NCI-H187 treated with DMSO at 0.1 percent for 48 hours (cell line): ENCODE measurements around the gene PIMREG.
"Not testable (repeated sequence)": the region's sequence is repeated elsewhere in the genome, so short reads cannot be mapped to it uniquely, and the experiment has no call there.

Experiments used
- DNase-seq: peaks from one replicate; lab custom pipeline; 2025; lab: John Stamatoyannopoulos, UW

Gene PIMREG

DNA sequence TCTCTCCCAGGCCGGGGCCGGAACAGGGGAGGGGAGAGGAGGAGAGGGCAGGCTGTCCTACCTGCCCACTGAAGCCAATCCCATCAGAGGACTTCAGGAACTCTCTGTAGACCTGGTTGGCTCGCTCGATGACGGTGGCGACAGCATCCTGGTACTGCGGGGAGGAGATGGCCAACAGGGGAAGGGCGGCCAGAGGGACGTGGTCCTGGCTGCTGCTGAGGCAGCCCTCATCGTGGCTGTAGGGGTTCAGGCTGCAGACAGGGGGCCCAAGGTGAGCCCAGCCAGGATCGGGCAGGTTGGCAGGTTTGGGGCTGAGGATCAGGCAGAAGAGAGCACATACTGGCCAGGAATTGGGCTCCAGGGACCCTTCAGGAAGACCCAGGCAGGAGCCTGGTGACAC, 34.2 kb downstream of the PIMREG start:
- no peak for DNase-seq

DNA sequence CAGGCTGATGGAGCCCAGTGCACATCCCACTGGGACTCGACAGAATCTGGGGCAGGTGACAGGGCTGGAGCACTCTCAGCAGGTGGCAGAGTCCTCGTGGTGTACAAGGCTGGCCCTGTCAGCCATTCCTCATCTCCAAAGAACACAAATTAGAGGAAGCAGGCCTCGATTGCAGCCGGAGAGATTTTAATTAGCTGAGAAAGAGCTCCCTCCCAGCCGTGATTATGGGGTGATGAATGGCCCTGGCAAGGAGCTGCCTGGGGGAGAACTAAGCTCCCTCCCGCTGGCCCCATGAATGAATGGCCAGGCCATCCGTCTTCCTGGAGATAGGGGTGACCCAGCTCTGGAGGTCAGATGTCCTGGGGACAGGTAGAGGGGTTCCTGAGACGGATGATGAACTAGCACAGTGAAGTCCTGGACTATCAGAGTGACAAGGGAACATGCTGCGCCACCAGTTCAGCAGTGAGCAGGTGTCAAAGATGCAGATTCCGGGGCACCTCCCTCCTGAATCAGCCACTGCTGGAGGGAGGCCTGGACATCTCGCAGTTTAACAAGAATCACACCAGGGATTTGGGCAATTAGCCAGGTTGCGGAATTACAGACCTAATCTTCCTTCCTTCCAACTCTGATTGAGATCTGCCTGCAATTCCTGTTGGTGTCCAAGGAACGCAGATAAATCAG, 35.5 kb downstream of the PIMREG start:
- no peak for DNase-seq

DNA sequence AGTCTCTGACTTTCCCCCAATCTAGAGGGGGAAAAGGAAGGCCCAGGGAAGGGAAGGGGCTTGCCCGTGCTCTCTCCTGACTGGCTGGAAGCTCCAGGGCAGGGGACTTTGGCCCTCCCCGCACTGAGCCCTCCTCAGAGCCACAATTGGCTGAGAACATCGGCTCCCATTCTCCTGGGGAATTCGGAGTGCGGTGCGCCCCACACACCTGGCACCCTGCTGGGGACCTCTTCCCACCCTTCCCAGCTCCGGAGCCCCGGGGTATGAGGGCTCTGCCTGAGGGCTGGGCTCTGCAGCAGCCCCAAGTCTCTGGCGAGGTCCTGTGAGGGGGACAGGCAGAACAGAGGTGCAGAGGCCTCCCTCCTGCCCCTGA, 36.0 kb downstream of the PIMREG start:
- no peak for DNase-seq

DNA sequence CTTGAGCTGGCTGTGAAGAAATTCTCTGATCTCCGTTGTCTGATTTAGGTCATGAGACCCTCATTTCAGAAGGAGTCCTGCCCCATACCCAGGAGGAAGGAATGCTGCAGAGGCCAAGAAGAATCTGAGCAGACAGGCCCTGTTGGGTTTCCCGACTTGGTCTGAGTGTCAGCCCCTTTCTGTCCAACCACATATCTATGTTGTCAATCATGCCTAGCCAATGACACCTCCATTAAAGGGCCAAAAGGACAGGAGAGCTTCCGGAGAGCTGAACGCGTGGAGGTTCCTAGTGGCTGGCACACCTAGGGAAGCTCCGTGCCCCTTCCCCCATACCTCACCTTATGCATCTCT, 37.8 kb downstream of the PIMREG start:
- no peak for DNase-seq

DNA sequence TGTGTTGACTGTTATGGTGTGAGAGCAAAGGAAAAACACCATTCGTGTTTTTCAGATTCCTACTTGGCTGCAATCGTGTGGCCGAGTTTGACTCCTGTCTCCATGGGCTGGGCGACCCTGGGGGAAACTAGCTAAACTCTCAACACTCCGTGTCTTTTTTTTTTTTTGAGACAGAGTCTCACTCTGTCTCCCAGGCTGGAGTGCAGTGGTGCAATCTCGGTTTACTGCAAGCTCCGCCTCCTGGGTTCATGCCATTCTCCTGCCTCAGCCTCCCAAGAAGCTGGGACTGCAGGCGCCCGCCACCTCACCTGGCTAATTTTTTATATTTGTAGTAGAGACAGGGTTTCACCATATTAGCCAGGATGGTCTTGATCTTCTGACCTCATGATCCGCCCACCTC, 38.5 kb downstream of the PIMREG start:
- DNase-seq, result not testable (repeated sequence)

DNA sequence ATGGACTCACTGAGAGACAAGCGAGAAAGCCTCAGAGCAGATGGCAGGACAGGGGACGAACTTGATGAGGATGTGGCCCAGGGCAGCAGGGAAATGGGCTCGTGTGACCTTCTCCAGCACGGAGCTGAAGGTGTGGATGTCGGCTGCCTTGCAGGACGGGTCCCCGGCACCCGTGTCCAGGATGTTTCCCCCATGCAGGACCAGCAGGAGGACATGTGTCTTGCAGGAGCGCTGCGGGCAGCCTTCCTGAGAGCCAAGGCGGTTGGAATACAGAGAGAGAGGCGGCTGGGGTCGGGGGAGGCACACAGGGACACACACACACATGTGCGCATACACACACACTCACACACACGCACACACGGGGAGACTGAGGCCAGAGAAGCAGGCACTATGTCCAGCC, 39.3 kb downstream of the PIMREG start:
- DNase-seq, result no peak

DNA sequence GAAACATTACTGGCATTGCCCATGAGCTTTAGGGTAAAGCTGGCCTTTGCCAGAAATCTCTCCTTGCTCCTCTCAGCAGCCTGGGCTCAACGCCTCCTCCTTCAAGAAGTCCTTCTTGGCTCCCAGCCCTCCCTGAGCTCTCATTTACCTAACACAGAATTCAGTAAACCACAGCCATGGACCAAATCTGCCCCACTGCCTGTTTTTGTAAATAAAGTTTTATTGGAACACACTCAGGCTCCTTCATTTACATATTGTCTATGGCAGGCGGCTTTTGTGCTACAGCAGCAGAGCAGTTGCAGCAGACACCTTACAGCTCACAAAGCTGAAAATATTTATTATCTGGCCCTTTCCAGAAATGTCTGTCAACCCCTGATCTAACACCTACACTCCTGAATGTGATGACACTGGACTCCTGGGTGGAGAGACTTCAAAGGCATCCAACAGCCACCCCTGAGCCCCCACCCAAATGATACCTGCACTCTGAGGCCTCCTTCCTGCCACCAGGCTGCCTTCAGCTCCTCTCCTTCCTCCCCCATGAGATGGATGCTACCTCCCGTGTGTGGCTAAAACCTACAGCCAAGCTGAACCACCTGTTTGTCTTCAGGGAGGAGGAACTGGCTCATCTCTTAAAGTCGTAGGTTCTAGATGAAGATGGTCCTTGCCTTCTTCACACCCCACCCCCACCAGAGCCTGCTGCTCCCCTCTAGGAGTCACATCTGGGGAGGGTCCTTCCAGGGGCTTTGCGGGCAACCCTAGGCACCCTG, 41.6 kb downstream of the PIMREG start:
- DNase-seq, result no peak

DNA sequence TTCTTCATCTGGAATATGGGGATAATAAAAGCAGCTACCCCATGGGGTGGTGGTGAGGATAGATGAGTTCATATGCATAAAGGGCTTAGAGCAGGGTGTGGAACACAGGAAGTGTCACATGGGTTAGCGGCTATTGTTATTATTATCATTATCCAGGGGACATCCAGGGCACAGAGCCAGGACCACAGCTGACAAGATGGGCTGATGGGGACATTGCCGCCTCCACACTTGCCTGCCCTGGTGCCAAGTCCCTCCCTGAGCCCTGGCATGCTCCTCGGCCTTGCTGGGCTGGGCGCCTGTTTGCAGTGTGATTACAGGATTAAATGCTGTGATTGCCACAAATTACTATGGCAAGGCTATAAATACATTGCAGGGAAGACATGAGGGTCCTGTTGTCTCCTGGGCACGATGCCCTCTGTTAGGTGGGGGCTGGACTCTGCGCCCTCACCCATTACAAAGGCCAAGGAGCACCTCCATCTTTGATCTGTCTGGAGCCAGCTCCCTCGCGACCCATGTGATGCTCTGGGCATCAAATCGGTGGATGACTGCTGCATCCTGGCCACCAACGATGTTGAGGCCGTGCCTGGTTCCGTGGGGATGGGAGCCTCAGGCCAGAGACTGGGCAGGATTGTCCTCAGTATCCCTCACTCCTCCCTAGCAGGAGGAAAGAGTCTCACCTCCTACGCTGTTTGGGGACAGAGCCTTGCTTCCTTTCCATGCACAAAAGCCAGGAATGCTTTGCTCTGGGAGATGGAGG, 43.2 kb downstream of the PIMREG start:
- DNase-seq, result no peak

DNA sequence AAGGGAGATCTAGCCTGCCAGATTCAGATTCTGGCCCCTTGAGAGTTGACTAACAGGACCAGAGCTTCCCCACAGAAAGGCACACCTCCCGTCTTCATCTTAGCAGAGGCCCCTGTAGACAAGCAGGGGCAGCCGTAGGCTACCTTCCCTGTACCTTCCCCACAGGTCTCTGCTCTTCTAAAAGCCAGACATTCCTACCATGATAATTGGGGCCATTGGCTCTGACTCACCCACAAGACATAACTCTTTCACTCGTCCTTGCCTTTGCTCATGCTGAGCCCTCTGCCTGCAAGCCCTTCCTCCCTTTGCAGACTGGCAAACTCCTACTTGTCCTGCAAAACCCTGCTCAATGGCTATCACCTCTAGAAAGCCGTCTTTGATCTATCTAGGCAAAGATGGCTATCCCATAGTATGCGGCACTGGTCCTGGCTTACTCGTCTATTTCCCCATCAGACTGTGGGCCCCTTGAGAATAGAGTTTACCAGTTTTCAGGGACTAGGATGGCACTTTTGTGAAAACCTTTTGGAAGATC, 43.8 kb downstream of the PIMREG start:
- DNase-seq, result no peak

DNA sequence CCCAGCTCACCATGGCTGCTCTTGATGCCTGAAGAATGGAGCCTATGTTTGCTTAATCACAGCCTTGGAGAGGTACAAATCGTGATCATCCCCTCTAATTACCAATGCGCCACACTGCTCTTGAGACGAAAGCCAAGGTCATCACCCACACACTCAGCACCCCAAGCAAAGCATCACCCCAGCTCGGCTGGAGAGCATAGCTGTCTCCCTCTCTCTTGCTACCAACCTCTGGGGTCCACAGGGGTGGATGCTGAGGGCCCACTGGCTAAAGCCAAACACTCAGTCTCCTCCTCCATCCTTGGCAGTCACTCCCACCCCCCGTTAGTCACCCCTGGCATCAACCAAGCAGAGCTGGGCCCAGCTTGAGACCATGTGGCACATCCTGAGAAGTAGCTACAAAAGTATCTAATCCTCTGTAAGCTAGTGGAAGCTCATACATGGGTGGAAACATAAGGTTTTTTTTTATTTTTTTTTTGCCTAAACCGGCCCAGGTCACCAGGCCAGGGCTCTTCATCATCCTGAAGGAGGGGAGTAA, 44.8 kb downstream of the PIMREG start:
- no peak for DNase-seq

DNA sequence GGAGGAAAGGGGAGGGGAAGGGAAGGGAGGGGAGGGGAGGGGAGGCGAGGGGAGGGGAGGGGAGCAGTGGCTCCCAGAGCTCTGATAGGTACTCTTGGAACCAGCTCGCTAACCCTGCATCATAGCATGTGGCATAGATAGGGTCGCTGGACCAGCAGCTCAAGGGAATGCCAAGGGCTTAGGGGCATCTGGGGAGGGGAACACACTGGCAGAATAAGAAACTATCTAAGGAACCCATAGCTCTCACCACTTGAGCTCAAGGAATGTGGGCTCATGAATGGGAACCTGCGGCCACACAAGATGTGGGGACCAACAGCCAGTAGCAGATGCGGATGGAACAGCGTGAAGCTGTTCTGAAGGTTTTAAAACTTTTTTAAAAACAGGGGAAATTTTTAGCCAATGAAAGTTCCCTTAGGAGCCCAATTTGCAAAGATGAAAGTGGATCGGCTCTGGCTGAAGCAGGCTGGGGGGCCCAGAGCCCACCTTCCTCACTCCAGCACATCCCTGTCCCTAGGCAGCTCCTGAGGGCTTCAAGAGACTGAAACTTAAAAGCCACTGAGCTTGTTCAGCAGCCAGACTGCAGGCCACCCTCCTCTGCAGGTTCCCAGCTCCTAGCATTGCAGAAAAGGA, 46.9 kb downstream of the PIMREG start:
- DNase-seq, result no peak

DNA sequence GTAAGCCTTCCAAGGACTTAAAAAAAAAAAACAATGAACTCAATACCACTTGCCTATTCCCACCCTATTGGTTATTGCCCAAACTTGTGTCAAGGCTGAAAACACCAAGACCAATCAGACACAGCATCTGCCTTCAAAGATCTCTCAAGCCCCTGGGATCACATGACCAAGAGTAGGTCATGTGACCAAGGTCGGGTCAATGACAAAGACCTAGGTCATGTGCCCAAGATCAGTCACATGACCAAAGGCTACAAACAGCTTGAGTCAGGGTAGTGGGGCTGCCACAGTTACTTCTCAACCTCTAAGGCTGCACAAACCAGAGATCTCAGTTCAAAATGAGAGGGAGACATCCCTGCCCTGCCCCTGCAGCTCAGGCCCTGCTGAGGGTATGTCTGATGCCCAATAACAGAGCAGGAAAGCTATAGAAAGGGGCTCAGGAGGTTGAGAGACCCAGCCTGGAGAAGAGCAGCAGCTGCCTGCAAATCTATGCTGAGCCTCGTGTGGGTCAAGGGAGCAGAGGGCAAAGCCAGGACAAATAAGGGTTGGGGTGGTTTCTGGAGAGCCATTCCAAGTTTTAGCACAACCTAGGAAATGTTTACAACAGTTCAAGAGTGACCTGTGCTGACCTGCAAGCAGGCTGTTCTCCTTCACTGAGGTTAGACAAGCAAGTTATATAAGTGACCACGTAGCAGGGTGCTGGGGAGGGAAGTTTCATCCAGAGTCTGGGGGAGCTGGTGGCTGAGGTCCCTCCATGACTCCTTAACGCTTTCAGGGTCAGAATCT, 48.8 kb downstream of the PIMREG start:
- no peak for DNase-seq

DNA sequence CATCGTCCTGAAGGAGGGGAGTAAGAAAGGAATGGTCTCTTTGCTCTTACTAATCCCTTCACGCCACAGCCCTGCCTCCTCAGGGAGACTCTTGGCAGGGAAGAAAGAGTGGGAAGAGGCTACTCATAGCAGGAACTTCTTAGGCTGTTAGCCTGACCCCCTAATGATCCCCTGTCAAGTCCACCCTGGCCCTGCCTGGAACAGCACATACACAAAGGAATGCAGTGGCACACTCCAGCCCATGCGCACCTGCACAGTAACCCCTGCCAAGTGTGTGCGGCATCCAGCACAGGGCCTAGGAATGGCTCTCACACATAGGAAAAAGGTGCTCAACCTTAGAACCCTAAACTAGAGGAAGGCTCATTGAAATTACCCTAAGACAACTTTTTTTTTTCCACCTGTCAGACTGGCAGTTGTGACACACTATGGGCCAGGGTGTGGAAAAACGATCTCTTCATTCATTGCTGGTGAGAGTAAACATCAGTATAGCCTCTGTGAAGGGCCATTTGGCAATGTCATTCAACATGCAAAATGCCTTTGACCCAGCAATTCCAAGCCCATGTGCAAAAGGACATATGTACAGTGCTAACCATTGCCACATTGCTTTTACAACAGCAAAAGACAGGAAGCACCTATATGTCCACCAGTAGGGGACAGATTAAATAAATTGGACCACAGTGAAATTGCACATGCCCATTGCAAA, 50.1 kb downstream of the PIMREG start:
- DNase-seq, result no peak

DNA sequence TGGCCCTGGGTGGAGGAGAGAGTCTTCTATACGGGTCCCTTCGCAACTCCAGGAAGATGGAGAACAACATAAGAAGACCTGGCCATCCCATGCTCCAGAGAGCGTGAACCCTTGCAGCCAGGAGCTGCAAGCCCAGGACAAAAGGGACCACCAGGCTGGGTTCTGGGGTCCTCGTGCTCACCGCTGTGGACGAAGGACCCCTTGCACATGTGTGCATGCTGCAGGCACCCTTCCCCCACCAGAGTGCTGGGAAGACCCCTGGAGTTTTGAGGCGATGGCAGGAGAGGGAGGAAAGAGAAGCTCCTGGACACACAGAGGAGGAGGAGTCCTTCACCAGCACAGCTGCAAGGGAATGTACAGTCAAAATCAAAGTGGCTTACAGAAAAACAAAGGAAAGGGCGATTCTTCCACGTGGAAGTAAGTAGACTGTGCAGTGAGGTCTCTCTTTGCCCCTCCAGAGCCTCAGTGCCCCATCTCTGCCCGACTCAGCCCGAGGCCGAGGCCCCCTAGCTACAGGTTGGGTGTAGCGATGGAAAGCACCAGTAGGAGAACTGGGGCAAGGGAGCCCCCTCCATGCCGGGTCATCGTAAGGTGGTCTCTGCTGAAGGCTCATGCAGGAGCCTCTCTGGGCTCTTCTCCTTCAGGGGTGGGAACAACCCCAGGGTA, 51.3 kb downstream of the PIMREG start:
- no peak for DNase-seq

DNA sequence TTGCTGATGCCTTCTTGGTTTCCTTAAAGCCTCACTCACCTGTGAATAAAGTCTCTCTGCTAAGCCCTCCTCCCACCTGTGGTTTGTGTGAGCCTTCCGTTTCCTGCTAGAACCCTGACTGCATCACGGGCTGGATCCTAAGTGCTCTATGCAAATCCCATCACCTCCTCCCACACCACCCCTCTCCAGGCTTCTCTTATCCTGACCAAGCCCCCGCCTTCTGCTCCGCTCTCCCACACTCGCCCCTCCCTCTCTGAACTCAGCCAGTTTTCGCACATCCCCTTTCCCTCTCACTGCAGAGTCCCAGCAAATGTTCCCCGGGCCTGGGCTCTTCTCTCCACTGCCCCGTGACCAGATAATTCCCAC, 51.8 kb downstream of the PIMREG start:
- DNase-seq, result peak; percentile 15

DNA sequence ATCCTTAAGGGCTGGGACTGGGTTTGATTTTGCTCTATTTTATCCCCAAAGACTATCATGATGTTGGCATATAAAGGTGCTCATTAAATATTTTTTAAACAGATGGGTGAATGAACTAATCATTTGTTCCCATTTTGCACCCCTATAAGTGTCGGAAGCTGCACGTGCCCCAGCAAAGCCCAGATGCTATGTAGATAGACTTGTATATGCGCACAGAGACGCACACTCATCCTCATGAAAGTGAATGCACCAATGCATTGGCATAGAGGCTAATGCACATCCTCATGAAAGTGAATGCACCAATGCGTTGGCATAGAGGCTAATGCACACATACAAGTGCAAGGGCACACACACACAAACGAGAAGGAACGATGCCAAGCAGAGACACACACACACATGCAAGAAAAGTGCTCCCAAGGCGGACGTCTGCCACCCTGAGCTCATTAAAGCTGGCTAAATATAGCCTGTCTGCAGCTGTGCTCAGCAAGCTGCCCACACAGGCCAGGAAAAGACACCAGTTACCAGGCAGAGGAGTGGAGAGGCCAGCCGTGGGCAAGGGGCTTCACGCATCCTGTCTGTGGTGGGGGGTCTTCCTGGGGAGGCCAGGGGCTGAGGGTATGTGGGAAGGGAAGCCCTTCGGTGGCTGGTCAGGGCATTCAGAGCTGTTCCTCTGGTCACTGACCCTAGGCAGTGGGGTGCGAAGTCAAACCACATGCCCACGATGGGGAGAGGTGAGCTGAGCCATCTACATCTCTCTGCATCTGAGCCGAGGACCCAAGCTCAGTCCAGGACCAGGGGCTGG, 52.6 kb downstream of the PIMREG start:
- no peak for DNase-seq

DNA sequence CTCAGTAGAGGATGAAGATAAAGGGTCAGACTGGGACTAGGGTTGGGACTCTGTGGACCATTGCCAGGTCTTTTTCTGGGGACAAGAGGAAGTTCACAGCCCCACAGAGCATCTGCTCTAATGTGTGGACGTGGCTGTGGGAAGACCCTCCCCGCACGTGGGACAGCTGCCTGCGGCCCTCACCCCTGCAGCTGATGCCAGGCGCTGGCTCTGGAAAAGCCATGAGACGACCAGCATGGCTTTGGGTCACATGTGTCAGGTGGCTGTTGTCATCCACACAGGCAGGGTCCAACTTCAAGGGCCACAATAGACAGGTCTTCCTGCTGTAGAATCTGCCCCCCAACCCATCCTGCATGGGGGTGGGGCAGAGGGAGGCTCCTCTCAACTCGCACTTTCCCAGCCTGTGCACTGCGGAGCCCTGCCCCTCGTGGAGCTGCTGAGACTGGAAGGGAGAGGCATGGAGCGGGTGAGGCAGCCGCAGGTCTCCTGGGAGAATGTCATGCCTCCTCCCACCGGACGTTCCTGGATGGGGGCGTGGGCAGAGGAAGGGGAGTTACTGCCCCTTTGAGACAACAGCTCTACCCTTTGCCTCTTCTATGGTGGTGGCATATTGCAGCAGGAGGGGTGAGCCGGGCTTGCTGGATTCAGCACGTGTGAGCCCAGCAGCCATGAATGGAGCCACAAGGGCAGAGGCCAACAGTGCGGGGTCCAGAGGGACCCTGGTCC, 53.4 kb downstream of the PIMREG start:
- DNase-seq, result no peak

DNA sequence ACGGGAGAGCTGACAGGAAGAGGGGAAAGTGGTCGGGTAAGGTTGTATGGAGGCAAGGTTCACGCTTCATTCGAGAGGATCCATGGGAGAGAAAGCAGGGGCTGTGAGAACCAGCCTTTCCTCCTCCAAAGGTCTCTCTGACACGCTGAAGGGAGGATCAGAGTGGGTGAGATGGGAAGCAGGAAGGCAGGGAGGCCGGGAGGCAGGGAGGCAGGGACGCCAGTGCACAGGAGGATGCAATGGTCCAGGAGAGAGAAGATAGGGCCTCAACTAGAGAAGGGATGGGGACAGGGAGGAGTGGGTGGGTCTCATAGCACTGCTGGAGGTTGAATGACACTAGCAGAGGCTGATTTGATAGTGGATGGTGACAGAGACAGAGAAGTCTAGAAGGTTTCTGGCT, 54.1 kb downstream of the PIMREG start:
- DNase-seq, result no peak
